HEK293 (cell line): ENCODE results near the gene REPS2.

Experiments
- CTCF ChIA-PET: fragments of 350-600 bp; formaldehyde crosslinking; extraction: SDS; loops from one replicate; lab custom pipeline; 2021; ENCODE audit warnings: antibody characterized with exemption; lab: Yijun Ruan, JAX
- POLR2A ChIA-PET: fragments of 300-600 bp; formaldehyde crosslinking; extraction: SDS; loops from one replicate; lab custom pipeline; 2020; ENCODE audit warnings: antibody characterized with exemption, inconsistent platforms; lab: Yijun Ruan, JAX
- H3K27ac ChIP-seq: fragments of 200-500 bp; sonication (Bioruptor generic); 2 replicates; pipeline ENCODE4 v1.5.1; 2014; ENCODE audit warnings: low read depth, low read length, control low read depth, inconsistent platforms; ENCODE audit errors: extremely low read depth
- H3K36me3 ChIP-seq, 2 experiments: fragments of 200-500 bp in 1 of 2; sonication (Bioruptor generic) in 1 of 2; 1 replicate in 1 of 2; 2 replicates in 1 of 2; pipeline ENCODE4 v1.5.1; 2014 to 2017; ENCODE audit warnings: inconsistent platforms in 2 of 2, low read length in 2 of 2; ENCODE audit not compliant: control insufficient read depth in 2 of 2, insufficient read depth in 1 of 2
- H3K4me1 ChIP-seq: fragments of 200-500 bp; sonication (Bioruptor generic); 2 replicates; pipeline ENCODE4 v1.5.1; 2014; ENCODE audit warnings: mild to moderate bottlenecking, low read length, inconsistent platforms; ENCODE audit not compliant: control insufficient read depth, insufficient read depth
- H3K4me3 ChIP-seq: 2 replicates; pipeline ENCODE4 v1.5.1; 2011; ENCODE audit warnings: low read depth, mild to moderate bottlenecking, control low read depth, low read length, moderate library complexity
- H3K9me3 ChIP-seq: fragments of 200-500 bp; sonication (Bioruptor generic); 2 replicates; pipeline ENCODE4 v1.5.1; 2014; ENCODE audit warnings: low read depth, low read length, inconsistent platforms; ENCODE audit not compliant: control insufficient read depth, insufficient read depth
- EGR2 ChIP-seq: fragments of 450-650 bp; formaldehyde crosslinking; IDR thresholded peaks from 2 replicates; pipeline ENCODE4 v1.5.1; 2016; ENCODE audit warnings: low read depth, missing biosample characterization, missing genetic modification characterization
- KLF1 ChIP-seq: fragments of 450-650 bp; formaldehyde crosslinking; IDR thresholded peaks from 2 replicates; pipeline ENCODE4 v1.5.1; 2016; ENCODE audit warnings: missing biosample characterization, missing genetic modification characterization
- OVOL3 ChIP-seq: fragments of 450-650 bp; formaldehyde crosslinking; IDR thresholded peaks from 2 replicates; pipeline ENCODE4 v1.5.1; 2016; ENCODE audit warnings: missing biosample characterization, missing genetic modification characterization
- YY2 ChIP-seq: fragments of 450-650 bp; formaldehyde crosslinking; IDR thresholded peaks from 2 replicates; pipeline ENCODE4 v1.5.1; 2016; ENCODE audit warnings: missing biosample characterization, missing genetic modification characterization
- ZBTB7A ChIP-seq: fragments of 450-650 bp; formaldehyde crosslinking; IDR thresholded peaks from 2 replicates; pipeline ENCODE4 v1.5.1; 2016; ENCODE audit warnings: low read depth, missing biosample characterization, missing genetic modification characterization
- ZIC2 ChIP-seq: fragments of 450-650 bp; formaldehyde crosslinking; IDR thresholded peaks from 2 replicates; pipeline ENCODE4 v1.5.1; 2016; ENCODE audit warnings: missing biosample characterization, missing genetic modification characterization
- ZNF184 ChIP-seq: fragments of 450-650 bp; IDR thresholded peaks from 2 replicates; pipeline ENCODE4 v1.5.1; 2018; ENCODE audit warnings: missing biosample characterization, mild to moderate bottlenecking, missing genetic modification characterization
- ZNF19 ChIP-seq: fragments of 450-650 bp; formaldehyde crosslinking; IDR thresholded peaks from 2 replicates; pipeline ENCODE4; 2016; ENCODE audit warnings: missing biosample characterization, missing genetic modification characterization, low read depth
- ZNF248 ChIP-seq: fragments of 450-650 bp; formaldehyde crosslinking; IDR thresholded peaks from 2 replicates; pipeline ENCODE4 v1.5.1; 2017; ENCODE audit warnings: missing biosample characterization, missing genetic modification characterization
- ZNF555 ChIP-seq: fragments of 450-650 bp; formaldehyde crosslinking; conservative IDR thresholded peaks from 2 replicates; pipeline ENCODE4 v1.5.1; 2017; ENCODE audit warnings: missing biosample characterization, mild to moderate bottlenecking, missing genetic modification characterization, inconsistent platforms
- ZNF610 ChIP-seq: fragments of 450-650 bp; formaldehyde crosslinking; IDR thresholded peaks from 2 replicates; pipeline ENCODE4 v1.5.1; 2016; ENCODE audit warnings: missing biosample characterization, missing genetic modification characterization, borderline replicate concordance
- ZNF677 ChIP-seq: fragments of 450-650 bp; IDR thresholded peaks from 2 replicates; pipeline ENCODE4 v1.5.0; 2018; ENCODE audit warnings: missing biosample characterization, mild to moderate bottlenecking, missing genetic modification characterization, moderate library complexity
- ZNF701 ChIP-seq: fragments of 450-650 bp; formaldehyde crosslinking; IDR thresholded peaks from 2 replicates; pipeline ENCODE4 v1.5.1; 2016; ENCODE audit warnings: missing biosample characterization, missing genetic modification characterization
- ZNF837 ChIP-seq: fragments of 450-650 bp; formaldehyde crosslinking; IDR thresholded peaks from 2 replicates; pipeline ENCODE4 v1.5.1; 2016; ENCODE audit warnings: missing biosample characterization, missing genetic modification characterization
- ZSCAN16 ChIP-seq: fragments of 450-650 bp; formaldehyde crosslinking; IDR thresholded peaks from 2 replicates; pipeline ENCODE4 v1.5.1; 2016; ENCODE audit warnings: missing biosample characterization, missing genetic modification characterization
- ZSCAN23 ChIP-seq: fragments of 450-650 bp; formaldehyde crosslinking; IDR thresholded peaks from 2 replicates; pipeline ENCODE4 v1.5.1; 2016; ENCODE audit warnings: missing biosample characterization, missing genetic modification characterization
- TF ChIP-seq, protein P1 (sequence below): IDR thresholded peaks from 2 replicates; pipeline ENCODE4 v1.6.1; 2011; ENCODE audit warnings: mild to moderate bottlenecking, low read depth, low read length, borderline replicate concordance
- TF ChIP-seq, protein P2 (sequence below): fragments of 450-650 bp; formaldehyde crosslinking; IDR thresholded peaks from 2 replicates; pipeline ENCODE4 v1.5.1; 2016; ENCODE audit warnings: missing biosample characterization, missing genetic modification characterization, low read depth
- TF ChIP-seq, protein P3 (sequence below): fragments of 450-650 bp; formaldehyde crosslinking; IDR thresholded peaks from 2 replicates; pipeline ENCODE4 v1.5.1; 2016; ENCODE audit warnings: missing biosample characterization, missing genetic modification characterization
- TF ChIP-seq, protein P4 (sequence below): fragments of 450-650 bp; formaldehyde crosslinking; IDR thresholded peaks from 2 replicates; pipeline ENCODE4 v1.5.1; 2016; ENCODE audit warnings: missing biosample characterization, missing genetic modification characterization
- TF ChIP-seq, protein P5 (sequence below): fragments of 450-650 bp; formaldehyde crosslinking; optimal IDR thresholded peaks from 2 replicates; pipeline ENCODE3; 2016; ENCODE audit warnings: missing biosample characterization, mild to moderate bottlenecking, missing genetic modification characterization

The REPS2 gene

DNA sequence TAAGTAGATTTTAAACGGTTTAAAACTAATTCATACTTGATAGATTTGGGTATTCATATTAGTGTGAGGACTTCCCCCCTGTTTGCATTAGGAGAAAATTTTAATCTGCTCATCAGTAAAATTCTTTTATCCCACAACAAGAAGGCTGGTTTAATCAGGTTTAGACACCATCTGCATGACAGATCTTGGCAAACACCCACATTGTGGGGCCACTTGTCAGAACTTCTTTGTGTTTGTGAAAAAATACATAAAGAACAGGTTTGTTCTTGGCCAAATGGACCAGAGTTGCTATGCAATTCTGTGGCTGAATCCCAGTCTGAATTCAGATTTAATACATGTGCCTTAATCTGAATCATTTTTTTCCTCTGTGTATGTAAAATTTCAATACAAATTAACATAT lies 121.1 kb downstream of the REPS2 start:
- ChIA-PET CTCF (interaction anchor here (0.7 kb wide), 1 partner anchor 73 kb away, joined by 3 read pairs; no protein-coding TSS in a partner anchor), POLR2A (no interaction called here)
- Histone ChIP-seq H3K9me3 (no peaks in the 10 kb centered on the region), H3K36me3 (no peaks in the 10 kb centered on the region), H3K4me1 (no peaks in the 10 kb centered on the region), H3K27ac (no peak overlapping the region), H3K4me3 (no peak overlapping the region)
- TF ChIP-seq ZNF677 (tag by site-specific recombination) = no peak
- no peak for TF ChIP-seq ZSCAN23 (tag by site-specific recombination)
- no peak for TF ChIP-seq ZNF837

DNA sequence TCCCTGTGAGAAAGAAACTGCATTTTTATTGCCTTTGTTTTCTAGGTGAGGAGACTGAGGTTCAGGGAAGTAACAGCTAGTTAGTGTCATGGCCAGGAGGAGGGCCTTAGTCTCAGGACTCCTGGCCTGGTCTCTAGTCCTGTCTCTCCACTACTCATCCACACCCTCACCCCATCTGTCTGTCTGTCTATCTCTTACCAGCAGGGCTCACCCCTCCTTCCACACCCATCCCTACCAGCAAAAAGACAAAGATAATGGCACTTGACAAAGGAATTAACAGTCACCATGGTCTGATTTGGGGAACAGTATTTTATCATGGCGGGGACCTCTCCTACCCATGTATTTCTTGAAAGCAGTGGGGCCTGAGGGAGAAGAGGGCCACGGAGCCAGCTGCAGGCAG lies 125.8 kb downstream of the REPS2 start:
- no peaks in the 10 kb centered on the region for H3K36me3 ChIP-seq
- ChIA-PET CTCF (interaction anchor here (0.8 to 1.7 kb wide), 4 partner anchors 10 to 246 kb away, joined by 3 to 11 read pairs (median 4); no protein-coding TSS in a partner anchor), POLR2A (no interaction called here)
- no peaks in the 10 kb centered on the region for H3K9me3 ChIP-seq
- no peaks in the 10 kb centered on the region for H3K4me1 ChIP-seq
- no peak for TF ChIP-seq EGR2 (tag by site-specific recombination)
- TF ChIP-seq, protein P1, sequence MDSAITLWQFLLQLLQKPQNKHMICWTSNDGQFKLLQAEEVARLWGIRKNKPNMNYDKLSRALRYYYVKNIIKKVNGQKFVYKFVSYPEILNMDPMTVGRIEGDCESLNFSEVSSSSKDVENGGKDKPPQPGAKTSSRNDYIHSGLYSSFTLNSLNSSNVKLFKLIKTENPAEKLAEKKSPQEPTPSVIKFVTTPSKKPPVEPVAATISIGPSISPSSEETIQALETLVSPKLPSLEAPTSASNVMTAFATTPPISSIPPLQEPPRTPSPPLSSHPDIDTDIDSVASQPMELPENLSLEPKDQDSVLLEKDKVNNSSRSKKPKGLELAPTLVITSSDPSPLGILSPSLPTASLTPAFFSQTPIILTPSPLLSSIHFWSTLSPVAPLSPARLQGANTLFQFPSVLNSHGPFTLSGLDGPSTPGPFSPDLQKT = no peak
- TF ChIP-seq, protein P2, sequence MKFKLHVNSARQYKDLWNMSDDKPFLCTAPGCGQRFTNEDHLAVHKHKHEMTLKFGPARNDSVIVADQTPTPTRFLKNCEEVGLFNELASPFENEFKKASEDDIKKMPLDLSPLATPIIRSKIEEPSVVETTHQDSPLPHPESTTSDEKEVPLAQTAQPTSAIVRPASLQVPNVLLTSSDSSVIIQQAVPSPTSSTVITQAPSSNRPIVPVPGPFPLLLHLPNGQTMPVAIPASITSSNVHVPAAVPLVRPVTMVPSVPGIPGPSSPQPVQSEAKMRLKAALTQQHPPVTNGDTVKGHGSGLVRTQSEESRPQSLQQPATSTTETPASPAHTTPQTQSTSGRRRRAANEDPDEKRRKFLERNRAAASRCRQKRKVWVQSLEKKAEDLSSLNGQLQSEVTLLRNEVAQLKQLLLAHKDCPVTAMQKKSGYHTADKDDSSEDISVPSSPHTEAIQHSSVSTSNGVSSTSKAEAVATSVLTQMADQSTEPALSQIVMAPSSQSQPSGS (tag by site-specific recombination) = no peak
- no peak for TF ChIP-seq KLF1 (tag by site-specific recombination)
- no peak for TF ChIP-seq ZNF677 (tag by site-specific recombination)
- no peak for TF ChIP-seq ZNF248 (tag by site-specific recombination)
- TF ChIP-seq ZNF19 (tag by site-specific recombination) = no peak
- no peak for TF ChIP-seq ZBTB7A (tag by site-specific recombination)
- TF ChIP-seq OVOL3 (tag by site-specific recombination) = no peak
- no peak for TF ChIP-seq ZIC2
- TF ChIP-seq ZNF610 (tag by site-specific recombination) = no peak
- no peak for TF ChIP-seq ZSCAN16 (tag by site-specific recombination)
- TF ChIP-seq, protein P3, sequence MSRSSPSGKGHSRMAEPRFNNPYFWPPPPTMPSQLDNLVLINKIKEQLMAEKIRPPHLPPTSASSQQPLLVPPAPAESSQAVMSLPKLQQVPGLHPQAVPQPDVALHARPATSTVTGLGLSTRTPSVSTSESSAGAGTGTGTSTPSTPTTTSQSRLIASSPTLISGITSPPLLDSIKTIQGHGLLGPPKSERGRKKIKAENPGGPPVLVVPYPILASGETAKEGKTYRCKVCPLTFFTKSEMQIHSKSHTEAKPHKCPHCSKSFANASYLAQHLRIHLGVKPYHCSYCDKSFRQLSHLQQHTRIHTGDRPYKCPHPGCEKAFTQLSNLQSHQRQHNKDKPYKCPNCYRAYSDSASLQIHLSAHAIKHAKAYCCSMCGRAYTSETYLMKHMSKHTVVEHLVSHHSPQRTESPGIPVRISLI (tag by site-specific recombination) = no peak
- TF ChIP-seq, protein P4, sequence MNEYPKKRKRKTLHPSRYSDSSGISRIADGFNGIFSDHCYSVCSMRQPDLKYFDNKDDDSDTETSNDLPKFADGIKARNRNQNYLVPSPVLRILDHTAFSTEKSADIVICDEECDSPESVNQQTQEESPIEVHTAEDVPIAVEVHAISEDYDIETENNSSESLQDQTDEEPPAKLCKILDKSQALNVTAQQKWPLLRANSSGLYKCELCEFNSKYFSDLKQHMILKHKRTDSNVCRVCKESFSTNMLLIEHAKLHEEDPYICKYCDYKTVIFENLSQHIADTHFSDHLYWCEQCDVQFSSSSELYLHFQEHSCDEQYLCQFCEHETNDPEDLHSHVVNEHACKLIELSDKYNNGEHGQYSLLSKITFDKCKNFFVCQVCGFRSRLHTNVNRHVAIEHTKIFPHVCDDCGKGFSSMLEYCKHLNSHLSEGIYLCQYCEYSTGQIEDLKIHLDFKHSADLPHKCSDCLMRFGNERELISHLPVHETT = no peak
- no peak for TF ChIP-seq ZNF555
- H3K4me3 ChIP-seq = no peak overlapping the region
- H3K27ac ChIP-seq = no peak overlapping the region

DNA sequence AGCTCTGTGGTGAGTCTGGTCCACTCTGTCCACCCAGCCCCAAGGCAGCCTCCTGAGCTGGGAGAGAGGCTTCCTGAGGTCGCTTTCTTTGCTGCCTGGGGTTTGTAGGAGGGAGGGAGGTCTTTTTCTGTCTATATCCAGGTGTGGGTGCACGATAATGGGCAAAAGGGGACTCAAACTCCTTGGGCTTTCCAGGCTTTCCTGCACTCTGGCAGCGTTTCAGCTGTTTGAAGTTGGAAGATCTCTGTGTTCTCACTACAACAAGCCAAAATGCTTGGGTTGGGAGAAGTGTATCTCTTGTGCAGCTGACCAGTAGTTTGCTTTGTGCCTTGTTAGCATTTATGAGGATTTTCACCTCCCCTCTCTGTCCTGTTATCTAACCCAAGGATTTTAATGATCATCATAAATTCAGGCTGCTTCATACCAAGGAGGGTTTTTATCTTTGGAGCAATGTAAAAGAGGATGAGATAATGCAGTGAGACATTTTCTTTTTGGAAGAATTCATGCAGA lies 126.3 kb downstream of the REPS2 start:
- ChIA-PET POLR2A (no interaction called here), CTCF (interaction anchor here (0.8 to 1.7 kb wide), 4 partner anchors 10 to 249 kb away, joined by 3 to 11 read pairs (median 4); no protein-coding TSS in a partner anchor)
- Histone ChIP-seq H3K4me3 (no peak overlapping the region), H3K36me3 (no peaks in the 10 kb centered on the region), H3K27ac (no peak overlapping the region), H3K4me1 (no peaks in the 10 kb centered on the region), H3K9me3 (no peaks in the 10 kb centered on the region)
- TF ChIP-seq, protein P5, sequence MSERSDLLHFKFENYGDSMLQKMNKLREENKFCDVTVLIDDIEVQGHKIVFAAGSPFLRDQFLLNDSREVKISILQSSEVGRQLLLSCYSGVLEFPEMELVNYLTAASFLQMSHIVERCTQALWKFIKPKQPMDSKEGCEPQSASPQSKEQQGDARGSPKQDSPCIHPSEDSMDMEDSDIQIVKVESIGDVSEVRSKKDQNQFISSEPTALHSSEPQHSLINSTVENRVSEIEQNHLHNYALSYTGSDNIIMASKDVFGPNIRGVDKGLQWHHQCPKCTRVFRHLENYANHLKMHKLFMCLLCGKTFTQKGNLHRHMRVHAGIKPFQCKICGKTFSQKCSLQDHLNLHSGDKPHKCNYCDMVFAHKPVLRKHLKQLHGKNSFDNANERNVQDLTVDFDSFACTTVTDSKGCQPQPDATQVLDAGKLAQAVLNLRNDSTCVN (tag by site-specific recombination) = no peak
- no peak for TF ChIP-seq ZNF701 (tag by site-specific recombination)
- TF ChIP-seq ZNF184 (tag by site-specific recombination) = no peak
- no peak for TF ChIP-seq YY2 (tag by site-specific recombination)
